H9 (cell line): ENCODE measurements around the gene LCNL1. TPM values are rescaled to one million over a fixed set of nuclear protein-coding genes. Genes with fewer than 3 reads are reported as not detected.

Experiments used
- DNase-seq: peaks from one replicate; pipeline ENCODE4 v3.0.0-alpha.2; 2017
- H2AFZ ChIP-seq: one replicate; pipeline ENCODE4 v1.6.1; 2013; ENCODE audit warnings: mild to moderate bottlenecking, low read length, control low read depth, moderate library complexity
- H2AK5ac ChIP-seq: 2 replicates; pipeline ENCODE4 v1.6.1; 2013; ENCODE audit warnings: low read length, control low read depth, mixed read lengths; ENCODE audit not compliant: insufficient read length
- H2BK120ac ChIP-seq: one replicate; pipeline ENCODE4 v1.6.1; 2013; ENCODE audit warnings: low read depth, mild to moderate bottlenecking, low read length, control low read depth, inconsistent platforms; ENCODE audit not compliant: poor library complexity, severe bottlenecking
- H2BK12ac ChIP-seq: 2 replicates; pipeline ENCODE4 v1.6.1; 2013; ENCODE audit warnings: low read length, control low read depth, mixed read lengths, low read depth; ENCODE audit not compliant: insufficient read length
- H2BK15ac ChIP-seq: 2 replicates; pipeline ENCODE4 v1.6.1; 2013; ENCODE audit warnings: low read depth, low read length, control low read depth
- H2BK20ac ChIP-seq: one replicate; pipeline ENCODE4 v1.6.1; 2013; ENCODE audit warnings: low read depth, mild to moderate bottlenecking, low read length, control low read depth, inconsistent platforms; ENCODE audit not compliant: poor library complexity, severe bottlenecking
- H2BK5ac ChIP-seq: 2 replicates; pipeline ENCODE4 v1.6.1; 2013; ENCODE audit warnings: low read length, control low read depth, mixed read lengths; ENCODE audit not compliant: insufficient read length
- H3K14ac ChIP-seq: 2 replicates; pipeline ENCODE4 v1.6.1; 2013; ENCODE audit warnings: low read length, control low read depth; ENCODE audit not compliant: insufficient read depth
- H3K18ac ChIP-seq: 2 replicates; pipeline ENCODE4 v1.6.1; 2013; ENCODE audit warnings: low read depth, mild to moderate bottlenecking, mixed read lengths, low read length, control low read depth; ENCODE audit not compliant: insufficient read length
- H3K23ac ChIP-seq: 2 replicates; pipeline ENCODE4 v1.6.1; 2013; ENCODE audit warnings: low read length, control low read depth, mixed read lengths, low read depth; ENCODE audit not compliant: insufficient read length
- H3K23me2 ChIP-seq: 2 replicates; pipeline ENCODE4 v1.6.1; 2013; ENCODE audit warnings: low read depth, mild to moderate bottlenecking, mixed read lengths, low read length, control low read depth; ENCODE audit not compliant: insufficient read length, poor library complexity, severe bottlenecking
- H3K27ac ChIP-seq: 2 replicates; pipeline ENCODE4 v1.5.1; 2013; ENCODE audit warnings: low read length, control low read depth, mixed read lengths, low read depth; ENCODE audit not compliant: insufficient read length
- H3K27me3 ChIP-seq: 2 replicates; pipeline ENCODE4 v1.6.1; 2013; ENCODE audit warnings: low read length, control low read depth, inconsistent platforms; ENCODE audit not compliant: insufficient read depth
- H3K4ac ChIP-seq: 2 replicates; pipeline ENCODE4 v1.6.1; 2013; ENCODE audit warnings: low read depth, mild to moderate bottlenecking, control low read depth, inconsistent platforms, low read length, moderate library complexity
- H3K4me1 ChIP-seq: 2 replicates; pipeline ENCODE4 v1.6.1; 2013; ENCODE audit warnings: low read length, control low read depth, inconsistent platforms; ENCODE audit not compliant: insufficient read depth
- H3K4me2 ChIP-seq: 2 replicates; pipeline ENCODE4 v1.6.1; 2013; ENCODE audit warnings: low read length, control low read depth, mixed read lengths; ENCODE audit not compliant: insufficient read length, insufficient read depth
- H3K56ac ChIP-seq: 2 replicates; pipeline ENCODE4 v1.6.1; 2013; ENCODE audit warnings: low read depth, mild to moderate bottlenecking, mixed read lengths, low read length, control low read depth; ENCODE audit not compliant: insufficient read length
- H3K79me1 ChIP-seq: 2 replicates; pipeline ENCODE4 v1.6.1; 2013; ENCODE audit warnings: low read depth, mild to moderate bottlenecking, moderate library complexity, low read length, control low read depth, inconsistent platforms; ENCODE audit not compliant: insufficient read depth, poor library complexity, severe bottlenecking
- H3K79me2 ChIP-seq: 2 replicates; pipeline ENCODE4 v1.6.1; 2013; ENCODE audit warnings: low read length, control low read depth, inconsistent platforms; ENCODE audit not compliant: insufficient read depth
- H3K9ac ChIP-seq: 2 replicates; pipeline ENCODE4 v1.6.1; 2013; ENCODE audit warnings: low read length, control low read depth, mixed read lengths; ENCODE audit not compliant: insufficient read length; ENCODE audit errors: extremely low read depth
- H3K9me3 ChIP-seq: one replicate; pipeline ENCODE4 v1.6.1; 2013; ENCODE audit warnings: low read depth, low read length, inconsistent platforms; ENCODE audit not compliant: control insufficient read depth
- H3T11ph ChIP-seq: one replicate; pipeline ENCODE4 v1.6.1; 2013; ENCODE audit warnings: mild to moderate bottlenecking, low read length, control low read depth, inconsistent platforms
- H4K20me1 ChIP-seq: one replicate; pipeline ENCODE4 v1.6.1; 2013; ENCODE audit not compliant: control insufficient read depth, insufficient read length, insufficient read depth
- H4K5ac ChIP-seq: 2 replicates; pipeline ENCODE4 v1.6.1; 2013; ENCODE audit warnings: low read depth, mild to moderate bottlenecking, mixed read lengths, low read length, control low read depth; ENCODE audit not compliant: insufficient read length
- H4K8ac ChIP-seq: replicated peaks from 2 replicates; pipeline ENCODE4 v1.6.1; 2013; ENCODE audit warnings: low read length, control low read depth, mixed read lengths, low read depth; ENCODE audit not compliant: insufficient read length
- H4K91ac ChIP-seq: 2 replicates; pipeline ENCODE4 v1.6.1; 2013; ENCODE audit warnings: low read depth, mild to moderate bottlenecking, moderate library complexity, mixed read lengths, low read length, control low read depth; ENCODE audit not compliant: insufficient read length
- H3K27ac Mint-ChIP-seq, 3 experiments: 2 replicates in 2 of 3; 3 replicates in 1 of 3; pipeline ENCODE4 v1.8.0; 2020 to 2021; ENCODE audit warnings: mixed read lengths in 3 of 3, mild to moderate bottlenecking in 1 of 3, moderate library complexity in 1 of 3
- H3K27me3 Mint-ChIP-seq: 2 replicates; pipeline ENCODE4 v1.8.0; 2021; ENCODE audit warnings: low read depth, mild to moderate bottlenecking, moderate library complexity, mixed read lengths
- H3K36me3 Mint-ChIP-seq, 3 experiments: 2 replicates in 2 of 3; 3 replicates in 1 of 3; pipeline ENCODE4 v1.8.0; 2020 to 2021; ENCODE audit warnings: low read depth in 3 of 3, mixed read lengths in 3 of 3; ENCODE audit not compliant: insufficient read depth in 1 of 3
- H3K4me1 Mint-ChIP-seq, 2 experiments: 2 replicates each; pipeline ENCODE4 v1.8.0; 2020; ENCODE audit warnings: mixed read lengths in 2 of 2
- H3K4me3 Mint-ChIP-seq, 2 experiments: 2 replicates in 1 of 2; 3 replicates in 1 of 2; pipeline ENCODE4 v1.8.0; 2020 to 2021; ENCODE audit warnings: mild to moderate bottlenecking in 2 of 2, mixed read lengths in 2 of 2, moderate library complexity in 1 of 2
- H3K9me3 Mint-ChIP-seq, 2 experiments: 2 replicates in 1 of 2; 3 replicates in 1 of 2; pipeline ENCODE4 v1.8.0; 2020; ENCODE audit warnings: mild to moderate bottlenecking in 2 of 2, mixed read lengths in 2 of 2, moderate library complexity in 1 of 2
- CTCF ChIP-seq: fragments of 200-600 bp; sonication (generic); conservative IDR thresholded peaks from 3 replicates; pipeline ENCODE4 v1.8.0; 2021; ENCODE audit warnings: antibody characterized with exemption, mild to moderate bottlenecking
- WGBS: extraction: QIAGEN DNeasy Blood & Tissue Kit; methylation state at CpG from one replicate; pipeline ENCODE4 v1.1.7; 2013; ENCODE audit warnings: missing lambda C conversion rate, low lambda C conversion rate, mixed read lengths; ENCODE audit not compliant: insufficient read length; ENCODE audit errors: extremely low coverage; 5-methylcytosine and 5-hydroxymethylcytosine counted together
- total RNA-seq: library from RNA; stranded (reverse); gene quantifications from 2 replicates; pipeline ENCODE4 v1.2.1, GENCODE V29; 2021

LCNL1 gene
- total RNA-seq, 1 experiment from 2014 or later = 0.20 TPM

- H3K79me2 ChIP-seq = no peaks in the 10 kb centered on the region
- no peaks in the 10 kb centered on the region for H3K4me1 ChIP-seq
- H3K9me3 ChIP-seq = no peaks in the 10 kb centered on the region
- no peak overlapping the region for H4K5ac ChIP-seq
- H3T11ph ChIP-seq = no peak overlapping the region
- H2AK5ac ChIP-seq = no peak overlapping the region
- peaks cover 6% of the 10 kb centered on the region in 2 experiments; a peak in 4 of 5 replicates for H3K9me3 Mint-ChIP-seq
- no peak overlapping the region for H2BK5ac ChIP-seq
- no peak overlapping the region for H2BK12ac ChIP-seq
- H3K56ac ChIP-seq = no peak overlapping the region
- peaks cover 8% of the 10 kb centered on the region for H3K27me3 Mint-ChIP-seq
- no CpG with 5 or more reads among the region's 6 CpGs for WGBS
- H4K20me1 ChIP-seq = peaks cover 2% of the 10 kb centered on the region
- H2AFZ ChIP-seq = no peak overlapping the region
- H2BK120ac ChIP-seq = no peak overlapping the region
- no peak overlapping the region for H3K4me3 Mint-ChIP-seq
- no peak overlapping the region for H3K9ac ChIP-seq
- 0 out of 4 replicates have a peak, but pooled peaks cover 0 to 2% of the 10 kb centered on the region in 2 experiments for H3K4me1 Mint-ChIP-seq
- no peak for DNase-seq
- no peak overlapping the region for H3K27ac ChIP-seq
- no peak for TF ChIP-seq CTCF
- H3K23ac ChIP-seq = no peak overlapping the region
- H3K36me3 Mint-ChIP-seq = no peaks in the 10 kb centered on the region; a peak in 1 of 7 replicates
- no peak overlapping the region for H4K91ac ChIP-seq
- H2BK20ac ChIP-seq = no peak overlapping the region
- H3K79me1 ChIP-seq = no peaks in the 10 kb centered on the region
- no peaks in the 10 kb centered on the region for H3K27me3 ChIP-seq
- no peak overlapping the region for H3K4ac ChIP-seq
- no peak overlapping the region for H3K18ac ChIP-seq
- H4K8ac ChIP-seq = no peak overlapping the region
- no peak overlapping the region for H2BK15ac ChIP-seq
- no peak overlapping the region for H3K14ac ChIP-seq
- no peaks in the 10 kb centered on the region for H3K23me2 ChIP-seq
- H3K27ac Mint-ChIP-seq = no peak overlapping the region; a peak in 1 of 7 replicates
- no peak overlapping the region for H3K4me2 ChIP-seq
Measured at GRCh38 chr9:136957901-136958300, 24.9 kb upstream of the LCNL1 start.
